NCI-H1092 (cell line): ENCODE measurements around the gene PKNOX2.

ENCODE experiments used
- DNase-seq: peaks from one replicate; lab custom pipeline; 2025; lab: John Stamatoyannopoulos, UW

PKNOX2 gene

GRCh38 chr11:125412509-125412908, 248.0 kb downstream of the PKNOX2 start:
- no peak for DNase-seq

GRCh38 chr11:125413226-125413625, 248.7 kb downstream of the PKNOX2 start:
- DNase-seq, result no peak

DNA sequence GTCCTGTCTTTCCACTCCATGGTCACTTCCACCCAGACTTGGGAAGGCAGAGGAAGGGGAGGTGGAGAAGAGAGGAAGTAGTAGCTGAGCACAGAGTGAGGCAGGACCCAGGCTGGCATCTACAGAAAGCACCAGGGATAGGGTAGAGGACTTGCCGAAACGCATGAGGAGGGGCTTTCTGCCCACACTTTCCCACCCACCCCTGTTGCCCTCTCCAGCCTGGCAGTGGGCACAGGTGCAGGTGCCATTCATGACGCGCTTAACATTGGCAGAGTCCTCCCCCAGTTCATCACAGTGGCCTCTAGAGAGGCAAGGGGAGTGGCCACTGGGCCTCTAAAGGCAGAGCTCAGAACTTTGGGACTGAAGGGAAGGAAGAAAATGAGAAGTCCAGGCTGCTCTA, 249.6 kb downstream of the PKNOX2 start:
- DNase-seq, result no peak

DNA sequence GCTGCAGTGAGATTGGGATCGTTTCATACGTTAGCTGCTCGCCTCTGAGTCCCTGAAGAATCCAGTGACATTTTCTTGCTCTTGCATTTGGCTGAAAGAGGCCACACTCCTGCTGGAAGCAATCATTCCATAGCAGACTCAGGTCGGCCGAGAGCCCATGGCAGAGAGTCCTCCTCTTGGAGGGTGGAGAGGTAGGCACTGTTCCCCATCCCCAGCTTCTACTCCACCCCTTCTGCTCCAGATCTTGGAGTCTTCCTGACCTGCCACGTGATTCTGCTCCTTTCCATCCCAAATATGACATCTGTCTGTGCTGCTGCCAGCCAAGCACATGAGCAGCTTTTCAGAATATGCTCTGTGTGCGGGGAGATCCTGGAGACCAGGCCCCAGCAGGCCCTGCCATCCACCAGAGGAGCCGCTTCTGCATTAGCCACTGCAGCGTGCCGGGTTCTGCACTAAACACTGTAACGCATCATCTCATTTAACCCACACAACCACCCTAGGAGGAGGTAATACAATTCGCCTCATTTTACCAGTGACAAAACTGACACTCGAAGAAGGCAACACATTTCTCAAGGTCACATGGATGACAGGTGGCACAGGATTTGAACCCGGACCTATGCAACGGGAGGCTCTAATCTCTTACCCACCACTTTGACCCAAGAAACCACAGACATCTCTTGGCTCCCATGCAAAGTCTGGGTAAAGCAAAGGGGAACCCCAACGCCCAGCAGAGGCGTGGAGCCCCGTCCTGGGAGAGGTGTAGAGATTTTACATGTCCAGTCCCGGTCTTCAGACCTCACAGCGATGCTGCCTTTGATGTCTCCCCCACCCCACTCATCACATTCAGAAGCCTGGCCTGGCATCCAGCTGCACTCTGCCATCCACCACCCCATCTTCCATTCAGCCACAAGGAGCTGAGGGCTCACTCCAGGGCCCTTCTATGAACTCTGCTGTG, 252.7 kb downstream of the PKNOX2 start:
- no peak for DNase-seq

DNA sequence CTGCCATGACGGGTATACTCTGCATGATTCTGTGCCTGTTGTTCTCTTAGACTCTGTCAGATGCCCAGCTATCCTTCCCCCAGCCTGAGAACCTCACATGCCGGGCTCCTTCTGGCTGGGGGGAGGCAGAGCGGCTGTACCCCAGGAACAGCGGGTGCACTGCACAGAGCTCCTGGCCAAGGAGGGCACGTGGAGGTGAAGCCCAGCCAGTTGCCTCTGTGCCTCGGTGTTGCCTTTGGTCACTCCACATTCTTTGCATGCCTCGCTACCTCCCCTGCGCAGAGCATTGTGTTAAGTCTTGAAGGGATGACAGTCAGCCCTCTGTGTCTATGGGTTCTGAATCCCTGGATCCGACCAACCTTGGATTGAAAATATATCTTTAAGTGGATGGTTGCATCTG, 253.8 kb downstream of the PKNOX2 start:
- no peak for DNase-seq

DNA sequence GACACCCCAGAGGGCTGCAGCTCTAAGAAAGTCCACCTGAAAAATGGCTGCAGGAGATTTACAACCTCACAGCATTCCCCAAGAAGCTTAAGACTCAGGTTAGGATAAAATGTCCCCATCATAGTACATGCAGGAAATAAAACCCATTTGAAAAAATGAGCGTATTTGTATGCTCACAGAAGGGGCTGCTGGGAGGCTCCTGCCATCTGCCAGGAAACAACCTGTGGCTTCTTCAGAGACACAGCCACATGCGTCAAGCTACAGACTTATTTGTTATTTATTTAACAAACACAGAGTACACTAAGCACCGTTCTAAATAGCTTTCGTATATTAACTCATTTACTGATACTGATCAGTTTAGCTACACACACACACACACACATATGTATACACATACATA, 258.1 kb downstream of the PKNOX2 start:
- DNase-seq, result no peak

DNA sequence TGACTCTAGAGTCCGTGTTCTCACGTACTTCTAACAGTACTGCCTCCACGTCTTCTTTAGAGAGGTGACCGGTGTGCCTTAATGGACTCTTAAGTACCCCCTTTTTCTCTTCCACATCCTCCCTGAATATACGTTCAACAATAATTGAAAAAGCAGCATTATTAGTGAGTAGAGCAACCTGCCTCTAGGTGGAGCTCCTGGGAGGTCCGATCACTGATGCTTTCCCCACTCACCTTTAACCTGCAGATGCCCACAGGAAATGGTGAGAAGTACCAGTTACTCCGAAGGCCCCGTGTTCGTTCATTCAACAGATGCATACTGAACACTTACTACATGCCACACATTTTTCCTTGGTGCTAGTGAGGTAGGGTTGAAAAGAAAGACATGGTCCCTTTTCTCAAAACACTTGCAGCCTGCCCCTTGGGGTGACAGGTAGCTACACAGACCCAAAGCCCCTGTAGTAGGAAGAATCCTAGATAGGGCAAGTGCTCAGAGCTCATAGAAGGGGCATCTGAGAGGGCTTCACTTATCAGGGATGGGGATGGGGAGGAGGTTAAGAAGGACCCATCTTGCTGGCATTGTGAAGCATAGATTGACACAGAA, 258.8 kb downstream of the PKNOX2 start:
- DNase-seq, result no peak

- DNase-seq, result no peak
Observed at GRCh38 chr11:125425601-125426000, 261.1 kb downstream of the PKNOX2 start.

DNA sequence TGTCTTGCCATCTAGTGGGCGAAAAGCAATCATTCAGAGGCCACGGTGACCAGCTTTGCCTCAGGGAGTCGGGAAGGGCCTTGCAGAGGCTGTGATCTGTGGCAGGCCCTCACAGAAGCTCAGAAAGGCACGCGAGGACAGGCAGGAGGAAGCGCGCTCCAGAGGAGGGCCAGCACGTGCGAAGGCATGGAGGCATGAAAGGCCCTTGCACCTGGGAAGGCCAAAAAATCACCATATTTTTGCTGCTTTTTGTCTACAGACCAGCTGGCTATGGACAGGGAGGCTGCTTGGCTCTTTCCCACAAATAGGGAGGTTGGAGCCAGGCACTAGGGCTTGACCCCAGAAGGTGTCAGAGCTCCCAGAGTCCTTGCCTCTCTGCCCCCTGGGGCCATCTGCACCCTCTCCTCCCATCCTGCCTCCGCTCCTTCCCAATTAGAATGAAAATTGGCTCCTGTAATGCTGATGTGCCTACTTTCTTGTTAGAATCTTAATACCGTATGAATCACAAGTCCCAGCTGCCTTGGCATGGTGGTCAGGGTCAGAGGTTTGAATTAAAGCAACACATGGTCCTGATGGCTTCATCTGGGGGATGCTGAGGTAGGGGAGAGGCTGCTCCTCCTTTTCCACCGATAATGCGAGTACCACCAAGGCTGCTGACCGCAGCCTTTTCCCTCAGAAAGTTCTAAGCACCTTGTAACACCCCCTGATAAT, 262.4 kb downstream of the PKNOX2 start:
- DNase-seq, result no peak

- no peak for DNase-seq
Observed at GRCh38 chr11:125428486-125429173, 264.1 kb downstream of the PKNOX2 start.

- peak; percentile 45 for DNase-seq
Observed at GRCh38 chr11:125429174-125429707, 264.7 kb downstream of the PKNOX2 start.

DNA sequence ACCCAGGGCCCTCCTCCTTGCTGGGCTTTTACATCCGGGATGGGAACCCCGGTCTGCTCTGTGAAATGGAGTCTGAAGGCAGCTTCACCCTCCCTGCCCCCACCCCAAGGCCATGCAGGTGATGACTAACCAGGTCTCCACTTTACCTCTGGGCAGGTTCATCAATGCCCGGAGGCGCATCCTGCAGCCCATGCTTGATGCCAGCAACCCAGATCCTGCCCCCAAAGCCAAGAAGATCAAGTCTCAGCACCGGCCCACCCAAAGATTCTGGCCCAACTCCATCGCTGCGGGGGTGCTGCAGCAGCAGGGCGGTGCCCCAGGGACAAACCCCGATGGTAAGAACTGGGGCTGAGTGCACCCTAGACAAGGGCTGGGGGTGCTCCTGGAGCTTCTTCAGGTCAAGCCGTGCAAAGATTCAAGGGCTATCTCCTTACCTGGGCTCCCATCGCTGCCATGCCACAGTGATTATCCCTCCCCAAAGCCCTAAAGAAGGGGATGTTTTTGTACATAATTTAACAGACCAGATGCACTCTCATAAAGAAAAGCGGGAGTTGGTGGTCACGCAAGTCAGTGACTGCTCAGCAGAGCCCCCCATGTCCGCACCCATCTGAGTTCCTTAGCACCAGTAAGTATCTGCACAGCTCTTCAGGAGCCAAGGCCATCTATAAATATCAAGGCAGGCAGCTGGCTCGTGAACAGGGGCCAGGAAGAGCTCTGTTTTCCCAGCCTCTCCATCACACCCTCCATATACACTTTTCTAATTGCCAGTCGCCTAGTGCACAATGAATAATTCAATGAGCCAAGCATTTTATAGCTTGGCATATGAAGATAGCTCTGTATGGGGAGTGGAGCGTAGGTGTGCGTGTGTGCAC, 265.5 kb downstream of the PKNOX2 start:
- DNase-seq, result no peak

DNA sequence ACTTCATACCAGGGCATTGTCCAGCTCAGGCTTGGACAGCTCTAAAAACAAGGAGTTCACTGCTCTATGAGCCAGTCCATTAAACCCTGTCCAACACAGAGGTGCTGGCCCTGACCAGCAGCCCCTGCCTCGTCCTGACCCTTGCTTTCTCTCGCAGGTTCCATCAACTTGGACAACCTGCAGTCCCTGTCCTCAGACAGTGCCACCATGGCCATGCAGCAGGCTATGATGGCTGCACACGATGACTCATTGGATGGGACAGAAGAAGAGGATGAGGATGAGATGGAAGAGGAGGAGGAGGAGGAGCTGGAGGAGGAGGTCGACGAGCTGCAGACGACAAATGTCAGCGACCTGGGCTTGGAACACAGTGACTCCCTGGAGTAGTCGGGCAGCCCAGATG, 266.5 kb downstream of the PKNOX2 start:
- no peak for DNase-seq

- DNase-seq, result no peak
Observed at GRCh38 chr11:125431481-125431880, 266.9 kb downstream of the PKNOX2 start.

- DNase-seq, result peak; percentile 19
Observed at GRCh38 chr11:125433454-125434121, 269.0 kb downstream of the PKNOX2 start.

GRCh38 chr11:125435461-125436238, 271.1 kb downstream of the PKNOX2 start:
- no peak for DNase-seq

- DNase-seq, result no peak
Observed at GRCh38 chr11:125441648-125442410, 277.3 kb downstream of the PKNOX2 start.

DNA sequence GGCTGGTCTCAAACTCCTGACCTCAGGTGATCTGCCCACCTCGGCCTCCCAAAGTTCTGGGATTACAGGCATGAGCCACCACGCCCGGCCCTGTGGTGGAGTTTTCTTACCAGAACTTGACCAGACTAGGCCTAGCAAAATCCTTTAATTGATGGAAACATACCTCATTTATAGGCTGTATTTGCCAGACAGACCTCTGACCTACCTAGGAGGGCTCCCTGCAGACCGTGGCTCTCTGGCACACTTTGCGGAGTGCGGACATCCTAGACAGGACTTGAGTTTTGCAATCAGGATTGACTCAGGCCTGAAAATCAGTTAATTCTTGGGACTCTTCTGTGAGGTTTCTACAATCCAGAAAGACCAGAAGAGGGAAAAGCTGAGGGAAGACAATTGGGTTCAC, 278.4 kb downstream of the PKNOX2 start:
- no peak for DNase-seq
